ENCODE data around the gene WARS2.

The WARS2 gene

DNA sequence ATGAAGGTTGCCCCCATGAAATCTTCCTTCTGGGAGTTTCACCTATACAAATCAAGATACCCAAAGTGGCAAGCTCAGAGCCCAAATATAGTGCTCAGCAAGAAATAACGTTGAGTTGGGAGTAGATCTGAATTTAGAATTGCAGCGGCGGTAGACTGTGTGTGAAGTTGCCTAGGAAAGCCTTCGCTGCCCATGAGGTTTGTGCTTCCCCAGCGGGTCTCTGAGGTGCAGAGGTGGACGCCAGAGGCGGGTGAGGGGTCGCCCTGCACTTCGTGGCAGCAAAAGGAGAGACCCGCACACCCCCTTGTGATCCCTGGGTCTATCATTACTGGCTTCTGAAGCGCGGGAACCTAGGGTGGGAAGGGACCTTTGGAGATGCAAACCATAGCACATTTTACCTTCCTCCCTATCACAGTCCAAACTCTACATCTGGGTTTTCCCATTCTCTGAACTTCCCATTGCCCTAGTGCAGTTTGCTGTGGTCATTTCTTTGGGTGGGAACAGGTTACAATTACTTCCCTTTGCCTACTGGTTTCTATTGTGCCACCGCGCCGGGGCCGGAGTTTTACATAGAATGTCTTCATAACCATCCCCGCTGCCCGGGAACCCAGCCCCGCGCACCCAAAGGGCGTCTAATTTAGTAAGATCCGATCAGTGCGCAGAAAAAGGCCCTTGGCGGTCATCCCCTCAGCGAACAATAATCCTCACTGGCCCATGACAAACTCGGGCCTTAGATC lies 157.5 kb downstream of the WARS2 start:
- Mint-ChIP-seq H3K4me3 (peak overlapping the region; percentile 54 to 92 (median 91)), H3K27ac (no peak overlapping the region), H3K36me3 (ENCODE audit: low read depth) (peaks cover 21% of the 10 kb centered on the region), H3K9me3 (peaks cover 8% of the 10 kb centered on the region), H3K27me3 (ENCODE audit: low read depth) (peaks cover 100% of the 10 kb centered on the region), H3K4me1 (peaks cover 48% of the 10 kb centered on the region)
- TF ChIP-seq, protein P1, sequence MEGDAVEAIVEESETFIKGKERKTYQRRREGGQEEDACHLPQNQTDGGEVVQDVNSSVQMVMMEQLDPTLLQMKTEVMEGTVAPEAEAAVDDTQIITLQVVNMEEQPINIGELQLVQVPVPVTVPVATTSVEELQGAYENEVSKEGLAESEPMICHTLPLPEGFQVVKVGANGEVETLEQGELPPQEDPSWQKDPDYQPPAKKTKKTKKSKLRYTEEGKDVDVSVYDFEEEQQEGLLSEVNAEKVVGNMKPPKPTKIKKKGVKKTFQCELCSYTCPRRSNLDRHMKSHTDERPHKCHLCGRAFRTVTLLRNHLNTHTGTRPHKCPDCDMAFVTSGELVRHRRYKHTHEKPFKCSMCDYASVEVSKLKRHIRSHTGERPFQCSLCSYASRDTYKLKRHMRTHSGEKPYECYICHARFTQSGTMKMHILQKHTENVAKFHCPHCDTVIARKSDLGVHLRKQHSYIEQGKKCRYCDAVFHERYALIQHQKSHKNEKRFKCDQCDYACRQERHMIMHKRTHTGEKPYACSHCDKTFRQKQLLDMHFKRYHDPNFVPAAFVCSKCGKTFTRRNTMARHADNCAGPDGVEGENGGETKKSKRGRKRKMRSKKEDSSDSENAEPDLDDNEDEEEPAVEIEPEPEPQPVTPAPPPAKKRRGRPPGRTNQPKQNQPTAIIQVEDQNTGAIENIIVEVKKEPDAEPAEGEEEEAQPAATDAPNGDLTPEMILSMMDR (IDR thresholded peaks at IDR 0.05; ENCODE audit: unreplicated experiment in 3 of 3), result no peak

DNA sequence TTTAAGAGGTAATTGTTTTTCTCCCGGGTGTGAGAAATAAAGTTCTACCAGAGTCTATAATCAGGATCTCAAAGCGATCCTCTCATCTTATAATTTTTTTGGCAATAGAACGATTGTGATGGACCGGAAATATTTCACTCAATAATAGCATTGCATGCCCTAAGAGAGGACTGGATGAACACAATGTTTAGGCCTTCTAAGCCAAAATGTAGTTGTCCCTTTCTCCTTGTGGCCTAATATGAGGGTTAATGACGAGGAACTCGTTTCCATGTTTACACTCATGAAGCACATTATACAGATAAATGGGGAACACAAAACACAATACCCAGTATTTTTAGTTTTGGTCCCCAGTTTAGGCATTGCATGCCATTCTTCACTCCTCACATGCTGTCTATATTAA lies 158.2 kb downstream of the WARS2 start:
- Mint-ChIP-seq H3K27me3 (ENCODE audit: low read depth) (peaks cover 99% of the 10 kb centered on the region), H3K27ac (no peak overlapping the region), H3K4me1 (peaks cover 54% of the 10 kb centered on the region), H3K9me3 (peaks cover 8% of the 10 kb centered on the region), H3K4me3 (no peak overlapping the region), H3K36me3 (ENCODE audit: low read depth) (peaks cover 21% of the 10 kb centered on the region)
- TF ChIP-seq, protein P1 (IDR thresholded peaks at IDR 0.05; ENCODE audit: unreplicated experiment in 3 of 3), result no peak

DNA sequence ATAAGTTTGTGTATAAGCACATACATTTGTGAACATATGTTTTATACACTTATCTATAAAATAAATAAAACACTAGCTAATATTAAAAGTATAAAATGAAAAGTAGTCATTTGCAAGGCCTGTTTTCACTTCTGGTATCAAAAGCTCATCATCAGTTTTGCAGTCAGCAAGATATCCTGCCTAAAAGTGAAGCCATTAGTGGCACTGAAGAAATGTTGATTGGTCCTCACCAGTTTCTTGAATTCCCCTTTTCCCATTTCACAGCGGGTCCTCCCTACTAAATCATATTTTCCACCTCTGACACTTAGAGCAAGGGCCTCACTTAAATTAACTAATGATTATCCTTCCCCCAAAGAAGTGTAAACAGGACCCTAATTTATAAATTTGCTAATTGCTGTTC lies 159.0 kb downstream of the WARS2 start:
- H3K27me3 Mint-ChIP-seq (ENCODE audit: low read depth), result peaks cover 99% of the 10 kb centered on the region
- peaks cover 49% of the 10 kb centered on the region for H3K4me1 Mint-ChIP-seq
- H3K27ac Mint-ChIP-seq, result no peak overlapping the region
- TF ChIP-seq, protein P1 (IDR thresholded peaks at IDR 0.05; ENCODE audit: unreplicated experiment in 3 of 3), result no peak
- peaks cover 8% of the 10 kb centered on the region for H3K9me3 Mint-ChIP-seq
- peaks cover 21% of the 10 kb centered on the region for H3K36me3 Mint-ChIP-seq (ENCODE audit: low read depth)
- H3K4me3 Mint-ChIP-seq, result no peak overlapping the region

Measured in nephron (organoid).